Omental fat pad (tissue), 4 donors: ENCODE measurements around the gene VPS36. TPM values are rescaled to one million over a fixed set of nuclear protein-coding genes. Genes with fewer than 3 reads are reported as not detected.

Experiments used
- ATAC-seq: fragments of 150-250 bp; one replicate; pipeline ENCODE4 v1.9.1; 2016; ENCODE audit warnings: mild to moderate bottlenecking, moderate library complexity; ENCODE audit not compliant: low FRiP score
- DNase-seq: peaks from one replicate; pipeline ENCODE4 v3.0.0-alpha.2; 2019; ENCODE audit warnings: low spot score
- total RNA-seq, 4 donors: library from RNA; depleted of rRNA; stranded (reverse); fragments of >200 nt; gene quantifications; one replicate each; pipeline ENCODE4 v1.1.0, GENCODE V29; 2016
- TF ChIP-seq, protein P1 (sequence below), 3 donors: fragments of 450-650 bp; IDR thresholded peaks; one replicate each; pipeline ENCODE4 v1.5.1; 2016 to 2017; ENCODE audit warnings: antibody characterized with exemption in 3 of 3, mild to moderate bottlenecking in 3 of 3, moderate library complexity in 2 of 3

VPS36 gene
- total RNA-seq, 4 donors from 2014 or later, result 32.2 to 59.4 (median 46.5) TPM

- ATAC-seq (no peak), DNase-seq (no peak)
- TF ChIP-seq, protein P1, sequence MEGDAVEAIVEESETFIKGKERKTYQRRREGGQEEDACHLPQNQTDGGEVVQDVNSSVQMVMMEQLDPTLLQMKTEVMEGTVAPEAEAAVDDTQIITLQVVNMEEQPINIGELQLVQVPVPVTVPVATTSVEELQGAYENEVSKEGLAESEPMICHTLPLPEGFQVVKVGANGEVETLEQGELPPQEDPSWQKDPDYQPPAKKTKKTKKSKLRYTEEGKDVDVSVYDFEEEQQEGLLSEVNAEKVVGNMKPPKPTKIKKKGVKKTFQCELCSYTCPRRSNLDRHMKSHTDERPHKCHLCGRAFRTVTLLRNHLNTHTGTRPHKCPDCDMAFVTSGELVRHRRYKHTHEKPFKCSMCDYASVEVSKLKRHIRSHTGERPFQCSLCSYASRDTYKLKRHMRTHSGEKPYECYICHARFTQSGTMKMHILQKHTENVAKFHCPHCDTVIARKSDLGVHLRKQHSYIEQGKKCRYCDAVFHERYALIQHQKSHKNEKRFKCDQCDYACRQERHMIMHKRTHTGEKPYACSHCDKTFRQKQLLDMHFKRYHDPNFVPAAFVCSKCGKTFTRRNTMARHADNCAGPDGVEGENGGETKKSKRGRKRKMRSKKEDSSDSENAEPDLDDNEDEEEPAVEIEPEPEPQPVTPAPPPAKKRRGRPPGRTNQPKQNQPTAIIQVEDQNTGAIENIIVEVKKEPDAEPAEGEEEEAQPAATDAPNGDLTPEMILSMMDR (IDR thresholded peaks at IDR 0.05), result no peak
Measured at GRCh38 chr13:52449331-52450011, 963 bp downstream of the VPS36 start.

GRCh38 chr13:52447815-52448552 lies 2.5 kb downstream of the VPS36 start:
- ATAC-seq (no peak), DNase-seq (no peak)
- TF ChIP-seq, protein P1 (IDR thresholded peaks at IDR 0.05), result no peak

DNA sequence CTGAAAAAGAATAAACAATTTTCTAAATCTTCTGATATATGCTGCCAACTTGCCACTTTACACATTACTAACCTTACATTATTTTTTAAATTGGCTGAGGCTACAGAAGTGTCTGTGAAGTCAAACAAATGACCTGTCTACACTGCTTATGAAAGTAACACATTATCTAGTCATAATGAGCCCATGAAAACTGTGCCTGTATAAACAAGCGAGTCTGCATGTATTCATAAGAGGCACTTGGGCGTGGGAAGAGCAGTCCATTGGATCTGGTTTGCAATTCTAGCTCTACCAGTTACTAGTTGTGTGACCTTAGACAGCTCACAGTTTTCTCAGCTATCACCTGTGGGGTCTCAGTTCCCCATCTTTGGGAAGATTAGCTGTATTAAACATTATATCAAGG lies 3.1 kb downstream of the VPS36 start:
- TF ChIP-seq, protein P1 (IDR thresholded peaks at IDR 0.05), result no peak
- DNase-seq, result no peak
- ATAC-seq, result no peak

DNA sequence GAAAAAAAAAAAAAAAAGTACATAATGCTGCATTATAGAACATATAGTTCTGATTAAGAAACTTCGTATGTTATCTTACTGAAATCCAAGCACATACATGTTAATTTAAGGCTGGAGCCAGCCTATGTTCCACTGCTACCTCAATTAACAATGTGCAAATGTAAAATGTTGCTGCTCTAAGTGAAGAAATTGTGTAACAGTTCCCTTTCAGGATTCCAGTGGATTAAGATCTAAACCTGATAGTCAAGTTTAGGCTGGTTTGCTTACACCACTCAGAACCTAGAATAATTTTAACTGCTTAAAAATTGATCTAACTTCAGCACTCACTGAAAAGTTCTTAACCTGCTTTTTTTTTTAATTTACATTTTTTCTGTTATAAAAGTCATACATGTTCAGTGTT lies 4.2 kb downstream of the VPS36 start:
- DNase-seq, result no peak
- TF ChIP-seq, protein P1 (IDR thresholded peaks at IDR 0.05), result no peak
- no peak for ATAC-seq

DNA sequence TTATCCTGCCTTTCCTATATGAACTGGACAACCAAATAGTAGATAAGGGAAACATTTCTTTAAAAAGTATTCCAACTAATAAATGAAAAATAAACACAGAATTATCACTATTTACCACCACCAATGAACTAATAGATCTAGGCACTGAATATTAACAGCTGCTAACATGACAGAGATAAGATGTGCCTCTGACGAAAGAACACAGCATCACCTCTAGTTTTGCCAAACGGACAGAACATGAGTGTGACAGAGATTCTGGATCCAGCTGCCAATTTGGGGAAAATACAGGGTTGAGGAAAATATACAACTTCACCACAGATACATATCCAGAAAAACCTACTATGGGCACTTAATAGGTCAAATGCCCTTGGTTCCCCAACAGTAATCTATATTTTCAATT lies 18.0 kb downstream of the VPS36 start:
- TF ChIP-seq, protein P1 (IDR thresholded peaks at IDR 0.05), result no peak
- DNase-seq, result no peak
- no peak for ATAC-seq

DNA sequence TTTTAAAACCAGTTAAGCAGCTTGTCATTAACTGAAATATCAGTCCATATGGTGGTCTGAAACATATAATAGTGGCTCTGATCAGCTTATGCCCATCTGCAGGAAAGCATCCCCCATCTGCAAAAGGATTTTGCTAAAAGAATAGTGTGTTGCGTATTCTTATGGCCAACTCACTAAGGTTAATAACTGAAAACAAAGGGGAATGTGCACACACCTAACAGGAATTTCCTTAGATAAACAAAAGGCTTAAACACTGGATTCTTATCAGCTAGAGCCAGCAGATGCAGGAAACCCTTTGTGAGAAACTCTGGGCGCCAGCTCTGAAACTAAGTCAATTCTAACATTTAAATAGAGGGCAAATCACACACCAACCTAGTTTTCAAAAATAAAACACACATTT lies 22.1 kb downstream of the VPS36 start:
- ATAC-seq (no peak), DNase-seq (no peak)
- TF ChIP-seq, protein P1 (IDR thresholded peaks at IDR 0.05), result no peak

GRCh38 chr13:52421216-52421615 lies 29.2 kb downstream of the VPS36 start:
- ATAC-seq (no peak), DNase-seq (no peak)
- TF ChIP-seq, protein P1 (IDR thresholded peaks at IDR 0.05), result no peak
